RKO (cell line): ENCODE data around the gene AGBL3.
A peak's percentile ranks its signal among the peaks of the same experiment; 100 is the strongest.

Experiments
- DNase-seq: peaks from one replicate; pipeline ENCODE4 v3.0.0-alpha.2; 2016; ENCODE audit warnings: low spot score

The AGBL3 gene

GRCh38 chr7:134986363-134987251 is at the start of gene AGBL3:
Gene AGBL3 (plus strand): TSS chr7:134986508. CDS start chr7:134987934, 1,426 bp downstream.
- peak; percentile 98 for DNase-seq

DNA sequence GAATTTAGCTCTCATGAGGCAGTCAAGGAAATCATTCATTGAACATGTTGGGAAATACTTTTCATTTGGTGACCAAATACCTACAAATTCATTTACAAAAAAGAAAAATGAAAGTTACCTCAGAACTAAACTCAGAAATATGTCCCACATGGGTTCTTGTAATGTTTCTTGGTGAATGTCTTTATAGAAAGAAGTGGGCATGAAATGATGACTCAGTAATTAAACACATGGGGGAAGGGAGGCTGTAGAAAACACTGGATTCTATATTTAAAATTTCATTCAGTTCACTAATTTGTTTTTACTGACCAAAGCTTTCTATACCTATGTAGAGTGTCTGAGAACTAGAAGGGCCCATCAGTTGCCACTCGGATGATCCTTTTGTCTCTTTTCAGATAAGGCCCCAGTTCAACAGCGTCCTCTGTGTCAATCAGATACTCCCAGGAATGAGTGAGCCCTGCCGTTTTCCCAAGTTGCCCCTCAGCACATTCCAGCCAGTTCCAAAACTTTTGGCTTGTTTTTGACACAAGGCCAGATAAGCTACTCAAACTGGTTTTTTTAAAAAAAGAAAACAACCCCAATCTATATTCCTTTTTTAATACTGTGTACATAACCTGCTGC is 49.3 kb upstream of the AGBL3 start:
- DNase-seq: no peak

DNA sequence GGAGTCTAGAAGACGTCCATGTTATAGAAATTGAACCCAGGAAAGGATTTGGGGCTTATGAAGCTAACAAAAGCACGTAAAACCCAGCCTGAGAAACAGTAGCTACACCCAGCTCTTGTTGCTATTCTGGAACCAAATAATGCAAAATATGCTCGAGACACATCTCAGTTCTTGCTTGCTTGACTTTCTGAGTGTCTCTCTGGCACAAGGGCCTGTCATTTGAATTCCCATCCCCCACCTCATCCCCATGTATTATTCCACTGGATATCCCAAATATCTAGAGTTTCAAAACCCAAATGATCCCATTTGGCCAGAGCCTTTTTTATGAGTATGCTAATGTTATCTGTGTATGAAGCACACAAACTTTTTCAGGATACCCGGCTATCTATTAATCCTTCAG is 48.2 kb upstream of the AGBL3 start:
- DNase-seq: no peak

- no peak for DNase-seq
Measured at GRCh38 chr7:134939136-134939535, 47.2 kb upstream of the AGBL3 start.

GRCh38 chr7:134940729-134941128 is 45.6 kb upstream of the AGBL3 start:
- DNase-seq: no peak

DNA sequence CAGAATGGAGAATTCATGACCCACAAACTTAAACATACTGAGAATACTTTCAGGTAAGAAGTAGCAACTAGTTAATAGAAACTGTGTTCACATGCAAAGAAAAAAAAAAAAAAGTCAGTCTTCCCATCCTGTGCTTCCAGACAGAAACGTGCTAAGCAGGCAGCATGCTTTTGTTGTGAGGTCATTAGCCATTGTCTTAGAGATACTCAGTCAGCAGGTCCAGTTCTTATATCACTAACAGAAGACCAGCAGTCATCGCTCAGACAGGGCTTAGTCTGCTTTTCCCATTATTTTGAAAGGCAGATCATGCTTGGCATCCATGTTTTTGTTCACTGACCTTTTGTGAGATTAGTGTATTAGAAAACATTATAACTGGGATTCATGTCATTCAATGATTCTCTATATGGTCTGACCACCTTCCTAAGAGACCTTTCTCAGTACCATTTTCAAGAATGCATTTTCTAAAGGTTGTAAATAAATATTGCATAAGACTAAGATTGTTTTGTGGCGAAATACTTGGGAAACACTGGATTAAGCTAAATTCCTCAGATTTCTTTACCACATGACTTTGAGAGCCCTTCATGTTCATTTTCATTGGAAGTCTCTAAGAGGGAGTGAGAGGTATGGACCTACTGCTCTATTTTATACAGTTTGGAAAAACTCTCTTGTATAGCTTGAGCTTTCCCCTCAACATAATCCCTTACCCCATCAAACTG is 45.0 kb upstream of the AGBL3 start:
- DNase-seq: peak; percentile 46

- DNase-seq: no peak
Measured at GRCh38 chr7:134941952-134942351, 44.4 kb upstream of the AGBL3 start.

DNA sequence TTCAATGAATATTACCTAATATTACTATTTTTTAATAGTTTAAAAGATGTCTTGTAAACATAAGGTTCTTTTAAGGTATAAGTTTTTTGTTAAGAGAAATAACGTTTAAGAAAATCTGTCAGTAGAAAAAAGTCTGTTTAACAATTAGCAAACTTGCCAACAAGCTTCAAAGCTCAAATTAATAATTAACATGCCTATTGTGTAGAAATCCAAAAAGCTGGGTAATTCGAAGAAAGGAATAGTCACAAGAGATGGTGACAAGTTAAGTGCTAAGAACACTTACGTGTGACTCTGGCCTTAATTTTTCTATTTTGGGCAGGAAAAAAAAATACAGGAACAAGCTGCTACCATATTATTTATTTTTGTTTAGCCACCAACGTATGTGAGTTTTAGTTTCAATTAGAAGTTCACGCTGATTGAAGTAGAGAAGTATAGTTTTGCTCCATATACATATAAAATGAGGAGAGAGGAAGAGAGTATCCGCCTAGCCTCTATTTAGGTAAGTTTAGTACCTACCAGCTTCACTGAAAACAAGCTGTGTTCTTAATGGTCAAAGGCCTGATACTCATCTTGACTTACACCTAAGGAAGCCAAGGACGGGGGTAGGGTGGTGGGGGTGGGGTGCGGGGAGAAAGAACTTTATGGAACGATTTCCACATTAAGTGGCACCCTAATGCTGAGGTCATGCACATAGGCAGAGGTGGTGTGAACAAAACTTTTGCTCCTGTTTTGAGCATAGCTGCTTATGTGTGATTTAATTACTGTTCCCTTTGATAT is 43.4 kb upstream of the AGBL3 start:
- no peak for DNase-seq

- DNase-seq: peak; percentile 67
Measured at GRCh38 chr7:134943785-134944400, 42.4 kb upstream of the AGBL3 start.

DNA sequence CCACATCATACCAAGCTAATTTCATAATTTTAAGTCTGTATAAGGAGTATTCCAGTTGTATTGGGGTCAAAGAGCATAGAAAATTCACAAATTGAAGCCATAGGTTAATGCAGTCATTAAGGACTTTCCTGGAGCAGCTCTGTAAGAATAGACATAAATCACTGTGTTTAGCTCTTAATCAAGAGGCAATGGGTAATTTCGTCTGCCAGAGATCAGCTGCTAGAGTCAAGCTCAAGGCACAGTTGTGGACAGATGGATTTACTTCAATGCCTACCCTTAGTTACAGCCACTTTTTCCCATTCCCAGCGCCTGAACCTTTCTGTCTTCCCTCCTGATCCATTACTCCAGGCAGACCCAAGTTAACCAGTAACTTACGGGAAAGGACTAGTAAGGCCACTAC is 40.6 kb upstream of the AGBL3 start:
- no peak for DNase-seq

GRCh38 chr7:134946260-134946659 is 40.0 kb upstream of the AGBL3 start:
- DNase-seq: no peak

DNA sequence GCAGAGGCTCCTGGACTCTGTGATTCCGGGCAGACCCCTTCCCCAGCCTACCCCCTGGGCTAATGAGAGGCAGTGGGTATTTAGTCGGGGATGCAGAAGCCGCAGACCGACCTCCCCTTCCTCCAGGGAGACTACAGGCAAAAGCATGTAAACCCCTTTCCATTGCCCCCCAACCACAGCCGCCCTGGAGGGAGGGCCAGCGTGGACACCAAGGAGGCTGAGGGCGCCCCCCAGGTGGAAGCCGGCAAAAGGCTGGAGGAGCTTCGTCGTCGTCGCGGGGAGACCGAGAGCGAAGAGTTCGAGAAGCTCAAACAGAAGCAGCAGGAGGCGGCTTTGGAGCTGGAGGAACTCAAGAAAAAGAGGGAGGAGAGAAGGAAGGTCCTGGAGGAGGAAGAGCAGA is 39.0 kb upstream of the AGBL3 start:
- DNase-seq: no peak

- no peak for DNase-seq
Measured at GRCh38 chr7:134947831-134948230, 38.5 kb upstream of the AGBL3 start.

GRCh38 chr7:134948246-134948645 is 38.1 kb upstream of the AGBL3 start:
- DNase-seq: no peak

DNA sequence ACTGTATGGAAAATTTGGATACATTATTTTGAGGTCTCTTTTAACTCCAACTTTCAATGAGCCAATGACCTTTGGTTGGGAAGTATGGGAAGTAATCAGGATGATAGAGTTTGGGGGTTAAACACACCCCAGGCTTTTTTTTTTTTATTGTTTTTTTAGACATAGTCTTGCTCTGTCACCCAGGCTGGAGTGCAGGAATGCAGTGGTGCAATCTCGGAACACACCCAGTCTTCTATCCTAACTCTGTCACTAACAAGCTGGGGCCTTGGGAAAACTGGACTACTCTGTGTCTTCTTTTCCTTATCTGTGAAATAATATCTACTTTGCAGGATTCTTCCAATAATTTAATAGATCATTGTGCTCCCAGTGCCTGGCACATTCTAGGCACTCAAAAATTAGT is 37.6 kb upstream of the AGBL3 start:
- DNase-seq: no peak

- DNase-seq: no peak
Measured at GRCh38 chr7:134949171-134949570, 37.1 kb upstream of the AGBL3 start.

DNA sequence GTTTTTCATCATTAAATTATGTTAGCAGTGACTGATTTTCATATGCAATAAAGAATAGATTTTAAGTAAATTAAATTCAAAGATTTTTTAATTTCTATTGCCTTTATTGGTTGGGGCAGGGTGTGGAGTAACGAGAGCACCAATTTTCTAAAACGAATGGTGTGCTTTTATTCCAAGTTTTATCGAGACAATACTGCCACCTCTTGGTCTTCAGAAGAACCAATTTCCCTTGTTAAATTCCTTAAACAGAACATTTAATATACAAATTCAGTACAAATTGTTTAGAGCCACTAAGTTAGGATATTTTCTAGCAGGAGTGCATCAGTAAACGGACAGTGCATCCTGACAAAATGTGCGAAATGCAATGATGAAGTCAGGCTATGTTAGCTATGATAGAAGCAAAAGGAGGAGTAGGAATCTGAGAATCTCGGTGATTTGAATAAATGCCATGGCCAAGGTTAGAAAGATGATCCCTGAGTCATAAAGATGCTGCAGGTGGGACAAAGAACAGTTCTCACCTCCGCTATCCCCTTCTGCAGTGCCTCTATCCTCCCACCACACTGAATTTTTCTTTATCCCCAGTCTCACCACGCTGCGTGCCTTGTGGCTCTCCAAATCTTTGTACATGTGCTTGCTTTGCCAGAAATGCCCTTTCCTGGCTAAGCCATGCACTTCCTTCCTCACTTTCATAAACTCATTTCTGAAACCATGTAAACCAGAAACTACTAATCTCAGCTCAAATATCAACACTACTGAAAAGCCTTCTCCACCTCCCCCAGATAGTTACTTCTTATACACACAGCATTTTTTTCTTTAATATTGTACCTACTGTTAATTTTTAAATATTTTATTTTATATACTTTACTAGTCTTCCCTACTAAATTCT is 31.9 kb upstream of the AGBL3 start:
- peak; percentile 76 for DNase-seq

- no peak for DNase-seq
Measured at GRCh38 chr7:134957005-134957404, 29.3 kb upstream of the AGBL3 start.

- no peak for DNase-seq
Measured at GRCh38 chr7:134959810-134960209, 26.5 kb upstream of the AGBL3 start.

GRCh38 chr7:134962270-134962780 is 24.0 kb upstream of the AGBL3 start:
- DNase-seq: peak; percentile 25
